ENCODE data around the gene CUEDC1. TPM values are rescaled to one million over a fixed set of nuclear protein-coding genes. Genes with fewer than 3 reads are reported as not detected.

The CUEDC1 gene
- total RNA-seq, 4 donors from 2014 or later: 7.5 to 14.3 (median 12.7) TPM

DNA sequence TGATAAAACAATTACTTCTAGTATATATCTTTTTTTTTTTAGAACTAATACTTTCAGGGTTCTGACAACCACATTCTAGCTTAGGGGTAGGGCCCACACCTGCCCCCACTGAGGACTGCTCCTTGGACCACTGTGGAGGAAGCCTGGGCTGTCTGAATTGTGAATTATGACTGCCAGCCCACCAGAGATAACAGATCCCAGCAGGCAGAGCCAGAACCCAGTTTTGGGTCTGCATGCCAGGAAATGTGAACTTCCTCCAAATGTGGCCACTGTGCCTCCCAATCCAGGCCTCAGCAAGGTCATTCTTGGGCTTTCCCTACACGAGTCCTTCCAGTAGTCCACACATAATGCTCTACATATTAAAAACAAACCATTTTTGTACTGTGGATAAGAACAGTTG is 16.9 kb upstream of the CUEDC1 start:
- TF ChIP-seq, protein P1, sequence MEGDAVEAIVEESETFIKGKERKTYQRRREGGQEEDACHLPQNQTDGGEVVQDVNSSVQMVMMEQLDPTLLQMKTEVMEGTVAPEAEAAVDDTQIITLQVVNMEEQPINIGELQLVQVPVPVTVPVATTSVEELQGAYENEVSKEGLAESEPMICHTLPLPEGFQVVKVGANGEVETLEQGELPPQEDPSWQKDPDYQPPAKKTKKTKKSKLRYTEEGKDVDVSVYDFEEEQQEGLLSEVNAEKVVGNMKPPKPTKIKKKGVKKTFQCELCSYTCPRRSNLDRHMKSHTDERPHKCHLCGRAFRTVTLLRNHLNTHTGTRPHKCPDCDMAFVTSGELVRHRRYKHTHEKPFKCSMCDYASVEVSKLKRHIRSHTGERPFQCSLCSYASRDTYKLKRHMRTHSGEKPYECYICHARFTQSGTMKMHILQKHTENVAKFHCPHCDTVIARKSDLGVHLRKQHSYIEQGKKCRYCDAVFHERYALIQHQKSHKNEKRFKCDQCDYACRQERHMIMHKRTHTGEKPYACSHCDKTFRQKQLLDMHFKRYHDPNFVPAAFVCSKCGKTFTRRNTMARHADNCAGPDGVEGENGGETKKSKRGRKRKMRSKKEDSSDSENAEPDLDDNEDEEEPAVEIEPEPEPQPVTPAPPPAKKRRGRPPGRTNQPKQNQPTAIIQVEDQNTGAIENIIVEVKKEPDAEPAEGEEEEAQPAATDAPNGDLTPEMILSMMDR (IDR thresholded peaks at IDR 0.05): no peak
- TF ChIP-seq POLR2A (IDR thresholded peaks at IDR 0.05): no peak
- WGBS, 2 donors: 50 to 64% methylated on average over 1 of the region's 1 CpG
- intact Hi-C loops (cut with DNase I; ENCODE audit: low total_unique reads): no loop called here
- peak in 1 of 2 donors; percentile 60 for DNase-seq (ENCODE audit: low spot score in 2 of 2)
- H3K4me3 ChIP-seq (ENCODE audit: low read depth, poor library complexity, severe bottlenecking): no peak overlapping the region

DNA sequence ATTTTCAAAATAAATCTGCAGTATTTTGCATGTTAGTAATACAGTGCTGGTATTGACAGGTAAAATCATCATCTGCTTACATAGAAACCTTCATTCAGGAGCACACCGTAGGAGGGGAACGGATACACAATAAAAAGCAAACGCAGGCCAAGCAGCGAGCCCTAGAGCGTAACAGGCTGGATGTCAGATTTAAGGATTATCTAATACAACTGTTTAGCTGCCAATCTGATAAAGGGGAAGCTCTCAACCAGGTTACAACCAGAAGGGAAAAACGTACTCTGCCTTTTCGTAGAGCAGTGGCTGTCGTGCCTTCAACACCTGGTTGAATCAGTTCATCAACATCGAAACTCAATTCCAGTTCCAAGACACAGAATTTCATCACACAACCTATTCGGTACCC is 16.4 kb upstream of the CUEDC1 start:
- no peak overlapping the region for H3K4me3 ChIP-seq (ENCODE audit: low read depth, poor library complexity, severe bottlenecking)
- WGBS, 2 donors: 53 to 55% methylated on average over 10 of the region's 10 CpGs
- intact Hi-C loops (cut with DNase I; ENCODE audit: low total_unique reads): no loop called here
- TF ChIP-seq POLR2A (IDR thresholded peaks at IDR 0.05): no peak
- TF ChIP-seq, protein P1 (IDR thresholded peaks at IDR 0.05): no peak
- peak; percentile 13 to 49 for DNase-seq (ENCODE audit: low spot score in 2 of 2)

DNA sequence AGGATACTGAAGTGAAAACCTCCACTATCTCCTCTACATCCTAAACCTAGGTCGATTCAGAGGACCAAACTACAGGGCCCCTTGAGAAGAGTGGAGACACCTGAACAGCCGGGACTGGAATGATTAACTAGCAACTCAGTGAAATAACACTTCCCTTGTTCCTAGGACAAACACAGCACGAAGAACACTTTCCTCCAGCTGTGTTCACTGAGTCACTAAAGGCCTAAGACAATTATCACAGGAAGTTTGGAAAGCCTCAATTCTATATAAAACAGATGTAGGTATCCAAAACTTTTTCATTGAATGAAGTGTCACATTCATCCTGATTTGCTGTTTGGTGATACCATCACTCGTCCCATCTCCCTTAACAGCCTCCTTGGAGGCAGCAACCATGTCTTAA is 15.5 kb upstream of the CUEDC1 start:
- DNase-seq (ENCODE audit: low spot score in 2 of 2): peak; percentile 1 to 8
- intact Hi-C loops (cut with DNase I; ENCODE audit: low total_unique reads): no loop called here
- TF ChIP-seq, protein P1 (IDR thresholded peaks at IDR 0.05): no peak
- no peak for TF ChIP-seq POLR2A (IDR thresholded peaks at IDR 0.05)
- WGBS, 2 donors: 60 to 70% methylated on average over 4 of the region's 4 CpGs
- no peak overlapping the region for H3K4me3 ChIP-seq (ENCODE audit: low read depth, poor library complexity, severe bottlenecking)

DNA sequence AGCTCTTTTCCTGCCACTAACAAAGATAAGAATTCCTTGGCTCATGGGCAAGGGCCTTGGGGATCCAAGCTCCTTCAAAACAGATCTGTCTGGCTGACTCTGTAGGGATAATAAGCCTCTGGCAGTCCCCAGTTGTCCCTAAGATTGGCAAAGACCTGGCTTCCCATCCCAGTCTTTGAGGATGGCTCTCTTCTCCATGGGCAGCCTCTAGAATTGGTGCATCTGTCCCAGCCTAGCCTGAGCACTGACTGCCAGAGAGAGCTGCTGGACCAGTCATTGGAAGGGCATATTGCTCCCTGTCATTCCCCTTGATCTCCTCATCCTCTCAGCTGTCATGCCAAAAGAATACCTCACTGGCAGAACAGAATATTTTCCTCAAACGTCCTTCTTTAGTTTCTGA is 13.2 kb upstream of the CUEDC1 start:
- 61 to 71% methylated on average over 1 of the region's 1 CpG for WGBS, 2 donors
- H3K4me3 ChIP-seq (ENCODE audit: low read depth, poor library complexity, severe bottlenecking): no peak overlapping the region
- TF ChIP-seq, protein P1 (IDR thresholded peaks at IDR 0.05): no peak
- TF ChIP-seq POLR2A (IDR thresholded peaks at IDR 0.05): no peak
- intact Hi-C loops (cut with DNase I; ENCODE audit: low total_unique reads): no loop called here
- DNase-seq (ENCODE audit: low spot score in 2 of 2): peak in 1 of 2 donors; percentile 8

DNA sequence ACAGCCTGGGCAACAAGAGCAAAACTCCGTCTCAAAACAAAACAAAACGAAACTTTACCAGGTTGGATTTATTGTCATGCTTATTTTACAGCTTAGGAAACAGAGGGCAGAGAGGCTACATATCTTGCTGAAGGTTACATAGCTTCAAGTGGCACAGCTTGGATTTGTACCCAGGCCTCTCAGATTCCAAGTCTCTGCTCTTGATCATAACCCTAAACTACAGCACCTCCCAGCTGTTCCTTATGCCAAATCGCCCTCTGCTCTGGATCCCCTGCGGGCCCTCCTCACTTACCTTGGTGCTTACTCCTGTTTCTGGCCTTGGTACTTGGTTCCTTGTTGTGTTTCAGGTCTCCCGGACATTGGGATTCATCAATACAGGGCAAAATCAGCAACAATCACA is 11.7 kb upstream of the CUEDC1 start:
- 92 to 97% methylated on average over 5 of the region's 5 CpGs for WGBS, 2 donors
- intact Hi-C loops (cut with DNase I; ENCODE audit: low total_unique reads): no loop called here
- peak in 1 of 2 donors; percentile 17 for DNase-seq (ENCODE audit: low spot score in 2 of 2)
- TF ChIP-seq, protein P1 (IDR thresholded peaks at IDR 0.05): no peak
- no peak for TF ChIP-seq POLR2A (IDR thresholded peaks at IDR 0.05)
- no peak overlapping the region for H3K4me3 ChIP-seq (ENCODE audit: low read depth, poor library complexity, severe bottlenecking)

DNA sequence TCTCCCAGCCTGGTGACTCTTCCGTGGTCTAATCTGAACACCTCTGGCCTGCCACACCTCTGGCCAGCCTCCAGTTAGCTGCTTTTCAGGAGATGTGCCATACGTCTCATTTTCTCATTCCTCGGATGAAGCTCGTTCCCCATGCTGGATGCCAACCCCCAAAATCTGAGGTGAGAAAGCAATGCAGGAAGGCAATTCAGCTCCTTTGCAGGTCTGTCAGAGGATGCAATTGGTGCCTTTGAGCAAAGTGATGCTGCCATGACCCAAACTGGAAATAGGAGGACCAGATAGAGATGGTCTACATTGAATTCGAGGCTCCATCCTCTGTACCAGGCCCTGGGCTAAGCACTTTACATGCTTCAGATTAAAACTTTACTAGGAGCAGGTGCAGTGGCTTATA is 11.0 kb upstream of the CUEDC1 start:
- 88 to 97% methylated on average over 5 of the region's 5 CpGs for WGBS, 2 donors
- H3K4me3 ChIP-seq (ENCODE audit: low read depth, poor library complexity, severe bottlenecking): no peak overlapping the region
- peak; percentile 6 to 15 for DNase-seq (ENCODE audit: low spot score in 2 of 2)
- TF ChIP-seq, protein P1 (IDR thresholded peaks at IDR 0.05): no peak
- TF ChIP-seq POLR2A (IDR thresholded peaks at IDR 0.05): no peak
- intact Hi-C loops (cut with DNase I; ENCODE audit: low total_unique reads): no loop called here

Data from lower leg skin (tissue), 4 donors.